G401.6 (cell line): ENCODE results near the gene SHC3.

Source experiments
- FAIRE-seq: peaks from 2 replicates; lab custom pipeline; 2012; peaks lifted over from hg19 to GRCh38; lab: Jason Lieb, UNC

Gene SHC3

DNA sequence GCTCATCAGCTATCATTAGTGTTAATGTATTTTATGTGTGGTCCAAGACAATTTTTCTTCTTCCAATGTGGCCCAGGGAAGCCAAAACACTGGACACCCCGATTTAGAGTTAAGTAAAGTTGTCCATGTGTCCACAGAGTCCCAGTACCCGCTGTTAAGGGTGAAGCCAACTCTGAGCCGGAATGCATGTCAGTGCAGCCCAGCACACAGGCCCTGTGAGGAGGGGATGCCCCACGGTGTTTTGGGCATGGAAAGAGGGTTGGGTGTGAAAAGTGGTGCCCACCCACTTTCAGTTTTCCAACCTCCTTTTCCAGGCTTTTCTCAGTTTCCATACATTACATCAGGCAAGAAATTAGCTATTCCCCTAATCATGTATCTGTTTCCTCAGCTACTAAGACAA, 24.4 kb downstream of the SHC3 start:
- FAIRE-seq: no peak

DNA sequence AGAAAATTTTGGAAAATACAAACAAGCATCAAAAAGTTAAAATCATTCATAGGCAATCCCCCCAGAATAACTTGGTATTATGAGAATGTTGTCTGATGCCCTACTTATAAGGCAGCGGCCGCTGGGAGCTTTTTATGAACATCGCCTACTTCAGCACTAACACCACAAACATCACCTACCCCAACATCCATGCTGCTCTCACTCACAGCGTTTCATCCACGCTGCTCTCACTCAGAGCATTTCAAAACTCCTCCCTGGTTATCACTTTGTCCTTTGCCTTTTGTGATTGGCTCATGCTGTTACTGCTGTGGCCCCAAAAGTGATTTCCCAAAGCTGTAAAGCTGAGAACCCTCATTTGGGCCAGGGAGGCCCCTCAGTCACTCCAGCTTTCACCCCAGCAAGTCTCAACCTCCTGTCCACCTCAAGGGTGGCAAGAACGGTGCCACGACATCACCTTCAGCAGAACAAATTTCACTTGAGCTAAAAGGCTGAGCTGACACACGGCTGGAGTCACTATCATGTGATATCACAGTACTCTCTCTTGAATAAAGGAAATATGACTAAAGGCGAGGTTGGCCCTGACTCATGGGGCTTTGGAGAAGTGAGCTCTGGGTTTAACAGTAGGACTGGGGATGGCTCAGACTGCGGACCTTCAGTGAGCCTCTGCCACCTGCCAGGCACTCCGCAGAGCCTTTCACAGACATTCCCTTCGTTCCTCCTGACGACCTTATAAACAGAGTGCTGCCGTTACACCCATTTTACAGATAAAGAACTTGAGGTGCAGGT, 25.2 kb downstream of the SHC3 start:
- no peak for FAIRE-seq

DNA sequence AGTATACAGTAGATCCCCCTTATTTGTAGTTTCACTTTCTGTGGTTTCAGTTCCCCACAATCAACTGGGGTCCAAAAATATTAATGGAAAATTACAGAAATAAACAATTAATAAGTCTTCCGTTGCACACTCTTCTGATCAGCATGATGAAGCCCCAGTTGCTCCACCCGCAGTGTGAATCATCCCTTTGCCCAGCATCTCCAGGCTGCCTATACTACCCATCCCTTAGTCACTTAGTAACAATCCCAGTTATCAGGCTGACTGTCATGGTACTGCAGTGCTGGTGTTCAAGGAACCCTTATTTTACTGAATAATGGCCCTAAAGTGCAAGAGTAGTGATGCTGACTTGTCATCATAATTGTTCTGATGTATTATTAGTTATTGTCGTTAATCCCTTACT, 28.9 kb downstream of the SHC3 start:
- FAIRE-seq: no peak

DNA sequence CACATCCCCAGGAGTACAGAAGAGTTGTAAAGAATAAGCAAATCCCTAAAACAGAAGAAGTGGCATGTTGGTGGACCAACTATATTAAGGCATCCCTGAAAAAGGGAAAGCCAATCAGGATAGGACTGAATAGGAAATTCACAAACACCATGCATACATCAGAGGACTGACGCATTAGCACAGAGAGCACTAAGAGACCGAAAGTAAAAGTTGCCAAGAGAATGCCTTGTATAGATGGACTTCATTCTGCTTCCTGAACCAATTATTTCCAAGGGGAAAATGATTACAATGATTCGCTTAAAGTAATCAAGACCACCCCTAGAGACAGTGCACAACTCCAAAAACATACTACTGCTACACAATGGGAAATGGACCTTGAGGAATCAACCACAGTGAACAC, 33.5 kb downstream of the SHC3 start:
- FAIRE-seq: no peak

DNA sequence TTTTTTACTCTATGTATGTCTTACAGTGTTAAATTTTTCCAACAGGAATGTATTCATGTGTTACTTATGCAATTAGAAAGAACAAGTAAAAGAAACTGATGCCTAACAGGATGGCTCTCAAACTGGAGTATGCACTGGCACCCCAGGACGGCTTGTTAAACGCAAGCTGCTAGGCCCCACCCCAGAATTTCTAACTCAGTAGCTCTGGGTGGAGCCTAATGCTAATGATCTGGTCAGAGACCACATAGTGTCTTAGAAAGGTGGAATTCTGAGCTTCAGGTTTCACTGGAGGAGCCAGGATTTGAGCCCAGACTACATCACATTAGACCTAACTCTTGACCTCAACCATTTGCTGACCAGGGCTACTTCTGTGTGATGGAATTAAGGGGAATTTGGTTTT, 34.4 kb downstream of the SHC3 start:
- no peak for FAIRE-seq

DNA sequence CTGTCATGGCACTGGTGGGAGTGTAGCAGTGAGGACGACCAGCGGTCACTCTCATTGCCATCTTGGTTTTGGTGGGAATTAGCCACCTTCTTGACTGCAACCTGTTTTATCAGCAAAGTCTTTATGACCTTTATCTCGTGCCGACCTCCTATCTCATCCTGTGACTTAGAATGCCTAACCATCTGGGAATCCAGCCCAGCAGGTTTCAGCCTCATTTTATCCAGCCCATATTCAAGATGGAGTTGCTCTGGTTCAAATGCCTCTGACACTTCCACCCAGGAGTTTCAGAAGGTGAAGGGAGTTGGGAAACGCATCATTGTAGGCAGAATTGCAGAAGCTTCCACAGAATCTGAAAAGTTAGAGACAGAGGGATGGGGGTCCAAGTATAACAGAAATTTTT, 35.4 kb downstream of the SHC3 start:
- FAIRE-seq: no peak

DNA sequence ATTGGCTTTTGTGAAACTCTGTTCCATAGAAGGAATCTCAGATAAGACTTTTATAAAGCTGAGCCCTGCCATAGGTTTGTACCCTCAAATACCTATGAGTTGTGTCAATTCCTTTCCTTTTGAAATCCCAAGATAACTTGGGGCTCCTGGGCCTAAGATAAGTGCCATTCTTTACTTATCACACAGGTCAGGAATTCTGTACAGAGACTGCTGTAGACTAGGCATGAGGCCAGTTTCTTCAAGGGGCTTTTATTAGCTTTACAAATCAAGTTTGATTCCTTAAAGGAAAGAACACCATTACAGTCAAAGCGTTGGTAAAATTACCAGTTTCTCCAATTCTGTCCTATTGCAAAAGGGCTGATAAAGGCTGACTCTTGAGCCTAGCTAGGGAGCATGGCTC, 39.2 kb downstream of the SHC3 start:
- FAIRE-seq: no peak

DNA sequence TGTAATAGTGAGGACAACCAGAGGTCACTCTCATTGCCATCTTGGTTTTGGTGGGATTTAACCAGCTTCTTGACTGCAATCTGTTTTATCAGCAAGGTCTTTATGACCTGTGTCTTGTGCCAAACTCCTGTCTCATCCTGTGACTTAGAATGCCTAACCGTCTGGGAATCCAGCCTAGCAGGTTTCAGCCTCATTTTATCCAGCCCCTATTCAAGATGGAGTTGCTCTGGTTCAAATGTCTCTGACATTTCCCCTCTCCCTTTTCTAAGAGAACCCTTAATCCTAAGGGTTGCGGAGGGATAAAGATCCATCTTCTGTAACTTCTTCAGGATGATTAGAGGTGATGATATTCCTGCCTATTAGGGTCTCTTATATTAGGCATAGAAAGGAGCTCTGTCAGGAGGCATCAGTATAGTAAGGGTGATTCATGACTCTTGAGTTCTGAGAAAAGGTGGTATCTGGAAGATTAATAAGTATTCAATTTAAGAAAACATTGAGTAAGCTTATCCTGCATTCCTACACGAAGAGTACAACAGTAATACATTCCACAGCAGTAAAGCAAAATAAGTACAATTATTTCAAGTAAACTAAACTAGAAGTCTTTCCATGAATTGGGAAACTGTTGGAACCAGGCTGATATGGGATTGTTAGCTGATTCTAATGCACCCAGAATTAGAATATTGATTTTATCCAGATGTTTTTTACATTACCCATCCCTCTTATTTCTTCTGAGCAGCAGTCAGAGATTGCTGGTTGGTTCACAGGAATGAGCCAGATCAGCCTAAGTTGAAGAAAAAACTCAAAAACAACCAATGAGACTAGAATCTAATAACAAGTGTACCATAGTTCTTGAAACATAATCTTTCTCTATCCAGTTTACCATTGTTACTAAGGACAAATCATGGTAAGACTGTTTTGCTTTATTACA, 39.9 kb downstream of the SHC3 start:
- no peak for FAIRE-seq

DNA sequence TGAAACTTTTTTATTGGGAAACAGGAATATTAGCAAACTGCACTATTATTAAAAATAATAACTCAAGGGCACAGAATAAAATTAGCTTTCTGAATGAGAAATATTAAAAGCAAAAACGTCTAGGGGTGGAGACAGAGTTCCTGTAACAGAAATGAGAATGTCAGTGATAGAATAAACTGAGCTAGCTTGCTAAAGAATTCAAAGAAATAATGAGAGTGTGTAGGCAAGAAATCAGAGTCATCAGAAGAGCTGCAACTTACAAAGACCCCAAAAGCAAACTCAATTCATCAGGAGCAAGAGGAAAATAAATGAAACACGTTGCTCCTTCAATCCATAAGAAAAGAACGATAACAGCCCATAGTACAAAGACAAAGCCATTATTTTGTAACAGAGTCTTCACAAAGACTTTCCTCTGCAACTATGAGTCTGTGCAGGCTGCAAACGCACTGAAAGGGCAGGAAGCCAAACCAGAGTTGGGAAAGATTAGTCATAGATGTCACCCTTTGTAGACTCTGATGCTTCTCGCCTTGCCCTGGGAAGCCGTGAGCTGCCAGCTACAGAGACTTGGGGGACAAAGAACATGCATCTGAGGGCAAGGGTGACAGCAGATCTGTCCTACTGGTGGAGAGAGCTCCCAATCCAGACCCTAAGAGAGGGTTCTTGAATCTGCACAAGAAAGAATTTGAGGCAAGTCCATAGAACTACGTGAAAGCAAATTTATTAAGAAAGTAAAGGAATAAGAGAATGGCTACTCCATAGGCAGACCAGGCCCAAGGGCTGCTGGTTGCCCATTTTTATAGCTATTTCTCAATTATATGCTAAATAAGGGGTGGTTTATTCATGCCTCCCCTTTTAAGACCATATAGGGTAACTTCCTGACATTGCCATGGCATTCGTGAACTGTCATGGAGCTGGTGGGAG, 40.8 kb downstream of the SHC3 start:
- FAIRE-seq: no peak

DNA sequence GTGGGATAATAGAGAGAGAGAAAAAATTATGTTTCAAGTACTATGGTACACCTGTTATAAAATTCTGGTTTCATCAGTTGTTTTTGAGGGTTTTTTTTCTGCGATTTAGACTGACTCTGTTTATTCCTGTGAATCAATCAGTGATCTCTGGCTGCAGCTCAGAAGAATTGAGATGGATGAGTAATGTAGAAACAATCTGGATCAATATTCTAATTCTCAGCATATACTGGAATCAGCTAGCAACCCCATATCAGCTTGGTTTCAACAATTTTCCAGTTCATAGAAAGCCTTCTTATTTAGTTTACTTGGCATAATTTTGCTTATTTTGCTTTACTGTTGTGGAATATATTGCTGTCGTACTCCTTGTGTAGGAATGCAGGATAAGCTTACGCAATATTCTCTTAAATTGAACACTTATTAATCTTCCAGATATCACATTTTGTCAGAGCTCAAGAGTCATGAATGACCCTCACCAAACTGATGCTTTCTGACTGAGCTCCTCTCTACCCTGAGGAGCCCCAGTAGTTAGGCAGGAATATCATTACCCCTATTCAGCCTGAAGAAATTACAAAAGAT, 42.9 kb downstream of the SHC3 start:
- FAIRE-seq: no peak

DNA sequence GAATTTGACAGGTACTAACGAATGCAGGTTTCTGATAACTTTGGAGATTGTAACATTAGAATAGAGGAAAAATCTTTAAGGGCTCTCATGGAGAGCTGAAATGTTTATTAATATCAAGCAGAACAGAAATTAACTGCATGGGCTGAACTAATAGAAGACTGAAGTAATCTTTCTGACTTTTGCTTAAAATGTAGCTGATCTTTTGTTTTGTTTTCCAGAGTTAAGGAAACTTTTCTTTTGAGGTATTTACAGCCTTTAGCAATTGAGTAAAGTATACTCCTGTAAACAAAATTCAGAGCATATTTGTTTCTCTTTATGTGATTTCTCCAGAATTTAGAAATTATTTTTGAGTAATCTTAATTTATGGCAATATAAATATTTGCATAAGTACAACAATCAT, 43.9 kb downstream of the SHC3 start:
- no peak for FAIRE-seq

DNA sequence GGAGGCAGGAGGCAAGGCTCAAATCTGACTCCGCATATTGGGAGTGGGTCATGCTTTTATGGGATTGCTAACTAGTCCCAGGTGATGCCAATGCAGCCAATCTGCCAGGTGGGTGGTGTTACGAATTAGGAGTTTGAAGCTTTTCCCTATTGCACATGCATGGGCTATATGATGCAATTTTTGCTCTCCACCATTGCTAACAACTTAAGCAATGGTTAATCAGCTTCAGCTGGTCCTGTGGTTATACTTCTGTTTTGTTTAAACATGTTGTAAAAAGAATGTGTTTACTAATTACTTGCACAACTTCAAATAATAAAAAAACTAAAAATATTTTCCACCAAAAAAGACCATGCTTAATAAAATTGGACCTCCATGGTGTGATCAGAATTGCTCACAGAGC, 55.7 kb downstream of the SHC3 start:
- FAIRE-seq: no peak

DNA sequence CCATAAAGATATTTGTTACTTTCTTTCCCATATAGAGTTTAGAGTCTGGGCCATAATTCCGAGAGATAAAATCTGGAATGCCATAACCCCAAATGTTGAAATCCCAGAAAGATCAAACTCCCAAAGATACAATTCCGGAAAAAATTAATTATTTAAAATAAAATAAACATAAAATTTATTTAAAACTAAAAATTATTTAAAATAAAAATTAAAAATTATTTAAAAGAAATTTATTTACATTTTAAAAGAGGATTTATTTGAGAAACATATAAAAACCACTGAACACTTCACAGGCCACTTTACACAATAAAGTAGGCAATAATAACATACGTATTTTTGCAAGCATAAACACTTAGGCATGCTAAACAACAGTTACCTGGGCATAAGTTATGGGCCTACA, 57.9 kb downstream of the SHC3 start:
- FAIRE-seq: peak; percentile 73

DNA sequence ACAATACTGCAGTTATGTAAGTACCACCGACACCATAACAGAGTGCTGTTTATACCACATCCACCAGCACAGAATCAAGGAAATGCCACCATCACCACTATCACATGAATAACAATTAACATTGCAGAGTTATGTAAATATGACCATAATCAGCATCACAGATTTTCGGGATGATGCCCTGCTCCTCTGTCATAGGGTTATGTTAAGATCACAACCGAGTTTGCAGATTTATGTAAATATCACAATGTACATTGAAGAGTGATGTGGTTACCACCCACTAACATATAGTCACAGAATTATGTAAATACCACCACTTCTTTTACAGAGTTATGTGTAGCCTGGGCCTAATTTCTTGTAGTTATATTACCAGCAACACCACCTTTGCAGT, 61.8 kb downstream of the SHC3 start:
- FAIRE-seq: no peak

DNA sequence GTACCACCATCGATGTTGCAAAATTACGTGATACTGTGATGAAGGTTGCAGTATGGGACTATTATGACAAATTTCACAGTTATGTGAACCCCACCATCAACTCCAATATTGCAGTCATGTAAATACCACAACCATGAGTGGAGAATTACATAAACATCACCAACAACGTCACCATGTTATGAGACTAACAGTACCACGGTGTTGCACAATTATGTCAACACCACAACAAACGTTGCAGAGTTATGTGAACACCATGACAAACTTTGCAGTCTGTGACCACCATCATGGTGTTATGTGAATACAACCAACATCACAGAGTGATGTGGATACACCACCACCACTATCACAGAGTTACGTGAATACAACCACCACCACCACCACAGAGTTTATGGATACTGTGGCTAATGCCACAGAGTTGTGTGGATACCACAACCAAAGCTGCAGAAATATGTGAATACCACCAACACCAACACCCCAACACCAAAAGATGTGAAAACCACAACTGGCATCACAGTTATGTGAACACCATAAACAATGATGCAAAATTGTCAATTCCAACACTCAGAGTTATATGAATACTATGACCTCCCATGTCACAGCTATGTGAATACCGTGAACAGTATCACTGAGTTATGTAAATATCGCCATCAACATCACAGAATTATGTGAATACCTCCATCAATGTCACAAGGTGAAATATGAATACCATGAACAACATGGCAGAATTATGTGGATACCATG, 62.4 kb downstream of the SHC3 start:
- no peak for FAIRE-seq

DNA sequence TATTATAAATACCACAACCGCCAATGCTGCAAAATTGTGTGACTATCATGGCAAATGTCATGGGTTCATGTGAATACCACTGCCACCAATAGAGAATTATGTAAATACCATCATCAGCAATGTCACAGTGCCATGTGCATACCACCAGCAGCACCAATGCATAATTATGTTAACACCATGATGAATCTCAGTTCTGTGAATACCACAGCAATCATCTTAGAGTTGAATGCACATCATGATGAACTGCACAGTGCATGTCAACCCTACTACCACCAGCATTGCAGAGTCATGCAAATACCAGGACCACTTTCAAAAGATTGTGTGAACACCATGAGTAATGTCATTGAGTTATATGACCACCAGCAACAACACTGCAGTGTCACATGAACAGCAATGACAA, 63.2 kb downstream of the SHC3 start:
- no peak for FAIRE-seq

DNA sequence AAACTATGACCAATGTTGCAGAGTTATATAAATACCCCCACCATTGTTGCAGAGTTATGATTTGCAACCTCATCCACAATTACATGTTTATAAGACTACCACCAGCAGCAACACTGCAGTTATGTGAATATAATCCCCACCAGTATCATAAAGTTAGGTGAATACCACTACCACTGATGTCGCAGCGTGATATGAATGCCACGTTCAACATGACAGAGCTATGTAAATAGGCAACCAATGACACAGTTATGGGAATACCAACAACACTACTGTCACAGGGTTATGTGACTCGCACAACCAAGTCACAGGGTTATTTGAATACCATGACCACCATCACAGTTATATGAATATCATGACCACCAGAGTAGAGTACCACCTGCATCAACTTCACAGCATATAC, 63.9 kb downstream of the SHC3 start:
- no peak for FAIRE-seq

DNA sequence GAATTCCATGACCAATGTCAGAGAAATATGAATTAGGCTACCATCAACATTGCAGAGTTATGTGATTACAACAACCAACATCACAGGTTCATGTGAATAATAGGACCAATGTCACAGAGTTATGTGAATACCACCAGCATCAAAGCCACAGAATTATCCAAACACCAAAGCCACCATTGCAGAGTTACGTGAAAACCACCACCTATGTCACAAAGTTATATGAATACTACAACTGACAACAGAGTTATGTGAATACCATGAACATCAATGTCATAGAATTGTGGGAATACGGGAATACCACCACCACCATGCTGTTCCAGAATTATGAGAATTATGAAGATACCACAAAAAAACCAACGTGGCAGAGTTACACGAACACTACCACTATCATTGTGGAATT, 64.8 kb downstream of the SHC3 start:
- no peak for FAIRE-seq

DNA sequence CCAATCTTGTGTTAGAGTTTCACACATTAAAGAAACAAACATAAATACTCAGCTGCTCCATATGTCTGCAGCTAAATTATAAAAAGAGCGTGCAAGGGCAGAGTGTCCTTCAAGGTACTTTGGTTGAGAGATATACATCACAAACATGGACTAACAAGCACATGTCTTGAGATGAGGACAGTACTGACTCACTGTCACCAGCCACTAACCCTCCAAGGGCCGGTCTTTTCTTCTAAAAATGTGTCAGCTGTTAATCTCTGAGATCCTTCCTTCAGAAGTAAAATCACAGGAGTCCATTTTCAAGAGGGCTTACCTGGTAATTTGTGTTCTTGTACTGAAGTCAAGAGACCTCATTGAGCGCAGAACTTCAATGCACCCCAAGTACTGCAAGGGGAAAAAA, 66.4 kb downstream of the SHC3 start:
- no peak for FAIRE-seq

DNA sequence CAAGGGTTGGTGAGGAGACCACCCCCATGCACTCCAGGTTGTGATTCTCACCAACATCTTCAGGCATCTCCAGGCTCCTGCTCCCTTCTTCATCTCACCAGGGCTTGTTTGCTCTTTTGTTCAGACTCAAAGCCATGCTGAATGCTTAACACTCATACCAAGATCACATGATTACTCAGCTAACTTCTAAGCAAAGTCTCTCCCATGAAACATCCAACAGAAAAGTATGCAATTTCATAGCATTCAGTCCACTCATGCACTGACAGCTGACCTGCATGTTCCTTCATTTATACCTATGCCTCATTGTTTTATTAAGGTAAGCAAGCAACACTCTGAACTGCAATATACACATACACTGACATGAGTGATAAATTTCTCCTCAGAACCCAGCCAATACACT, 69.0 kb downstream of the SHC3 start:
- FAIRE-seq: no peak

DNA sequence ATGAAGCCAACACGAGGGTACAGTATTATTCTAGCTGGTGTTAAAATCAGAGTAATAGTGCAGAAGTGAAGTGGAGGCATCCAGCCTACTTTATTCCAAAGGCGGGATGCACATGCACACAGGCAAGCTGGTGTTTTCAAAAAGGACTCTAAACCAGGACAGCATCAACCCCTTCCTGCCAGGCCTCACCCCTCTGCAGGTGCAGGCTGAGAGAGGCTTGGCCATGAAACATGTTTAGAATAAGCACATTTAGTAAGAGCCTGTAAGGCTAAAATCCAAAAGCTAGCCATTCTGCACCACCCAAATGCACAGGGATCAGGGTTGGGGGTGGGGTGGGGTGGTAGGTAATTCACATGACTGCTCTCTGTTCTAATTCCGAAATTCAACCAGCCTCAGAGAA, 71.2 kb downstream of the SHC3 start:
- no peak for FAIRE-seq
